Endothelial cell (in vitro differentiated cells): ENCODE data around the gene ADPRHL1. TPM values are rescaled to one million over a fixed set of nuclear protein-coding genes. Genes with fewer than 3 reads are reported as not detected.
A peak's percentile ranks its signal among the peaks of the same experiment; 100 is the strongest.

Experiments
- DNase-seq: peaks from one replicate; pipeline ENCODE4 v3.0.0; 2021; ENCODE audit warnings: low spot score
- H3K27ac Mint-ChIP-seq: one replicate; pipeline ENCODE4 v1.8.0; 2021; ENCODE audit warnings: mixed read lengths, inconsistent platforms; ENCODE audit not compliant: unreplicated experiment
- H3K27me3 Mint-ChIP-seq: one replicate; pipeline ENCODE4 v1.8.0; 2021; ENCODE audit warnings: mild to moderate bottlenecking, moderate library complexity, mixed read lengths, inconsistent platforms; ENCODE audit not compliant: unreplicated experiment
- H3K36me3 Mint-ChIP-seq: one replicate; pipeline ENCODE4 v1.8.0; 2021; ENCODE audit warnings: mild to moderate bottlenecking, low read depth, mixed read lengths, inconsistent platforms; ENCODE audit not compliant: unreplicated experiment
- H3K4me1 Mint-ChIP-seq: one replicate; pipeline ENCODE4 v1.8.0; 2021; ENCODE audit warnings: mild to moderate bottlenecking, mixed read lengths, inconsistent platforms; ENCODE audit not compliant: unreplicated experiment
- H3K4me3 Mint-ChIP-seq: one replicate; pipeline ENCODE4 v1.8.0; 2021; ENCODE audit warnings: mild to moderate bottlenecking, mixed read lengths, inconsistent platforms; ENCODE audit not compliant: unreplicated experiment
- H3K9me3 Mint-ChIP-seq: one replicate; pipeline ENCODE4 v1.8.0; 2021; ENCODE audit warnings: mixed read lengths, inconsistent platforms; ENCODE audit not compliant: unreplicated experiment
- total RNA-seq: library from RNA; stranded (reverse); fragmentation: NEBNext Ultra II Directional; extraction: Animal tissue kit (Norgen Biotek cat#: 25700); gene quantifications from one replicate; pipeline ENCODE4 v1.2.1, GENCODE V29; 2021; ENCODE audit not compliant: unreplicated experiment
- TF ChIP-seq, protein P1 (sequence below): fragments of 200-600 bp; sonication (generic); IDR thresholded peaks from one replicate; pipeline ENCODE4 v1.5.0; 2021; ENCODE audit warnings: antibody characterized with exemption; ENCODE audit not compliant: unreplicated experiment

ADPRHL1 gene
- total RNA-seq, 1 donor from 2014 or later, result 1.5 TPM

DNA sequence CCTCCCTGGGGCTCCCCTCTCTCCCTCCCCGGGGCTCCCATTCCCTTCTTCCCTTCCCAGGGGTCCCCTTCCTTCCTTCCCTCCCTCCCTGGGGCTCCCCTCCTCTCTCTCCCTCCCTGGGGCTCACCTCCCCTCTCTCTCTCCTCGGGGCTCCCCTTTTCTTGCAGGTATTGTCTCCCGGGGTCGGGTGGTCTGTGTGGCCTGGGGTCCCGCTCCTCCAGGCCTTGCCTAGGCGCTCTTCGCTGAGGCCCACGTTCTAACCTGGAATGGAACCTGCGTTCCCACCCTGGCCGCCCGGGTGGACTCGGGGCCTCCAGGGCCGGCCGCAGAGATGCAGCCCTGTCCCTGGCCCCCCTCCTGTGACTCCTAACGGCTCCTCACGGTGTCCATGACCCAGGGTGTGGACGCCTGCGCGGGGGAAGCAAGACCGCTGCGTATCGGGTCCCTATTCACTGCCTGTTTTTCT is 38.2 kb upstream of the ADPRHL1 start:
- peaks cover 20% of the 10 kb centered on the region for H3K36me3 Mint-ChIP-seq
- TF ChIP-seq, protein P1, sequence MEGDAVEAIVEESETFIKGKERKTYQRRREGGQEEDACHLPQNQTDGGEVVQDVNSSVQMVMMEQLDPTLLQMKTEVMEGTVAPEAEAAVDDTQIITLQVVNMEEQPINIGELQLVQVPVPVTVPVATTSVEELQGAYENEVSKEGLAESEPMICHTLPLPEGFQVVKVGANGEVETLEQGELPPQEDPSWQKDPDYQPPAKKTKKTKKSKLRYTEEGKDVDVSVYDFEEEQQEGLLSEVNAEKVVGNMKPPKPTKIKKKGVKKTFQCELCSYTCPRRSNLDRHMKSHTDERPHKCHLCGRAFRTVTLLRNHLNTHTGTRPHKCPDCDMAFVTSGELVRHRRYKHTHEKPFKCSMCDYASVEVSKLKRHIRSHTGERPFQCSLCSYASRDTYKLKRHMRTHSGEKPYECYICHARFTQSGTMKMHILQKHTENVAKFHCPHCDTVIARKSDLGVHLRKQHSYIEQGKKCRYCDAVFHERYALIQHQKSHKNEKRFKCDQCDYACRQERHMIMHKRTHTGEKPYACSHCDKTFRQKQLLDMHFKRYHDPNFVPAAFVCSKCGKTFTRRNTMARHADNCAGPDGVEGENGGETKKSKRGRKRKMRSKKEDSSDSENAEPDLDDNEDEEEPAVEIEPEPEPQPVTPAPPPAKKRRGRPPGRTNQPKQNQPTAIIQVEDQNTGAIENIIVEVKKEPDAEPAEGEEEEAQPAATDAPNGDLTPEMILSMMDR, result no peak
- peak; percentile 41 for DNase-seq
- peak overlapping the region; percentile 97 for H3K4me3 Mint-ChIP-seq
- H3K27ac Mint-ChIP-seq, result peak overlapping the region; percentile 93
- peaks cover 2% of the 10 kb centered on the region for H3K27me3 Mint-ChIP-seq
- peaks cover 40% of the 10 kb centered on the region for H3K4me1 Mint-ChIP-seq
- H3K9me3 Mint-ChIP-seq, result no peaks in the 10 kb centered on the region

DNA sequence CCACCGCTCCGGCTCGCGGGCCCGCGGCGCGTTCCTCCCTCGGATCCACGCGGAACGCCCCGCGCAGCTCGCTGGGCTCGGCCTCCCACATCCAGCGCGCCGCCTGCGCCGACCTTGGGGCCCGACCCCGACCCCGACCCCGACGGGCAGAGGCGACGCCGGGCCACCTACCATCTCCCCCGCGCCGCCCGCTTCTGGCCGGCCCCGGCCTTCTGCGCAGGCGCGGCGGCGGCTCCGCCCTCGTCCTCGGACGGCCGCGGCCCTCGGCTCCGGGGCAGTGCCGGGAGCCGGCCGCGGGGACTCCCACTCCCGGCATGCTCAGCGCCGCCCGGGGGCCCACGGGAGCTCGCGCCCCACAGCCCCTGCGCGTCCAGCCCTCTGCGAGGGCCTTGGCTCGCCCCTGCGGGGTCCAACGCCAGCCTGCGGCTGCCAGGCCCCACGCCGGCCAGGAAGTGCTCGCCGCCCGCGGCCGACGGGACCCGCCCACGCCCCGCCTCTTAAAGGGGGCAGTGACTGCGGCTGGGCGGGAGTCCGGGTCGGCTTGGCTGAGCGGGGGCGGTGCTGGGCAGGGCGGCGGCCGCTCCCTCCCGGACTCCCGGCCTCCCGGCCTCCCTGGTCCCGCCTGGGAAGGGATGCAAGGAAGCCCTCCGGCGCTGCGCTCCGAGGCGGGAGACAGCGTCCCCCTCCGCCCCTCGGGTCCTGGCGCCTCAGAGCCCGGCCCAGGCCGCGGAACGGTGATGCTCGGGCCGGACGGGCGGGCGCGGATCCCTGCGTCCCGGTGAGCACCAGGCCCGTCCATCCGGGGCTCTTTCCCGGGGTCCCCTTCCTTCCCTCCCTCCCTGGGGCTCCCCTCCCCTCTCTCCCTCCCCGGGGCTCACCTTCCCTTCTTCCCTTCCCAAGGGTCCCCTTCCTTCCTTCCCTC is 37.5 kb upstream of the ADPRHL1 start, which contains the start of gene DCUN1D2:
DCUN1D2 (minus strand) TSS at position 216 of the 922 bp plus-strand sequence; CDS start at position 174, 42 bp downstream.
- Mint-ChIP-seq H3K27me3 (peaks cover 2% of the 10 kb centered on the region), H3K27ac (peak within 1 kb of the TSS; percentile 62), H3K9me3 (no peaks in the 10 kb centered on the region), H3K36me3 (peaks cover 15% of the 10 kb centered on the region), H3K4me1 (peaks cover 35% of the 10 kb centered on the region), H3K4me3 (peak within 1 kb of the TSS; percentile 97)
- DNase-seq, result peak; percentile 92
- TF ChIP-seq, protein P1, result no peak

DNA sequence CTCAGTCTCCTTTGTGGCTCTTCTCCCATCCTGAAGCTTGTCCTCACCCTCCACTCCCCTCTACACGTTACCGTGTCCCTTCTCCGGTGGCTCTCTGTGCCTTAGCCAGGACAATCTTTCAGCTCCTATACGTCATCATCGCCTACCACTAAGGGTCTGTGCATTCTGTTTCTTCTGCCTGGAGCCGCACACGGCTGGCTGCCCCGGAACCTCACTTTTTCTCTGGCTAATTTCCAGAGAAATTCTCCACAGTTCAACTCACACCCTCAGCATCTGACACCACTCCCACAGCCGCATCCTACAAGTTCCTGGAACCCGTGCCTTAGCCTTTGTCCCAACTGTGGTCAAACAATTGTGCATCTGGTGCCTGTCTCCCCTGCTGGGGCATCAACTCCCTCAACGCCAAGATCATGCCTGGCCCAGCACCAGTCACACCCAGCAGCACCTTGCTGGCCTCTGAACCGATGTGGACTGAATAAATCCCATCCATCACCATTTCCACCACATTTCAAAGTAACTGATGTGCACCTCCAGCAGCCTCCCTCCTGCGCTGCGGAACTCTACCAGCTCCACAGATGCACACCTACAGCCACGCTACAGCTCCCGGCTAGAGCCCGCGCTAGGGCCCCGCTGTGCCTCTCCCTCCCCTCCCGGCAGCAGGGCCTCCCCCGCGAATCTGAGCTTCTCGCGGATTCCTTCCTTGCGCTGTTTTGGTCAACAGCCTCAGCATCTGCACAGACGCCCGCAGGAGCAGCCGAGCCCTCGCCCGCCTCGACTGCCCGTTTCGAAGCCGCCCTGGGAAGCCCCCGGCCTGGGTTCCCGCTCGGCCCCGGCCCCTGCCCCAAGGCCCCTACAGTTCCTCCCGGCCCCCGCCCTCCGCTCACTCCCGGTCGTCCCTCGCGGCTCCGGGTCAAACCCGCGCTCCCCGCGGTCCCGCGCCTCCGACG is 36.5 kb upstream of the ADPRHL1 start:
- DNase-seq, result peak; percentile 44
- peak overlapping the region; percentile 96 for H3K4me3 Mint-ChIP-seq

DNA sequence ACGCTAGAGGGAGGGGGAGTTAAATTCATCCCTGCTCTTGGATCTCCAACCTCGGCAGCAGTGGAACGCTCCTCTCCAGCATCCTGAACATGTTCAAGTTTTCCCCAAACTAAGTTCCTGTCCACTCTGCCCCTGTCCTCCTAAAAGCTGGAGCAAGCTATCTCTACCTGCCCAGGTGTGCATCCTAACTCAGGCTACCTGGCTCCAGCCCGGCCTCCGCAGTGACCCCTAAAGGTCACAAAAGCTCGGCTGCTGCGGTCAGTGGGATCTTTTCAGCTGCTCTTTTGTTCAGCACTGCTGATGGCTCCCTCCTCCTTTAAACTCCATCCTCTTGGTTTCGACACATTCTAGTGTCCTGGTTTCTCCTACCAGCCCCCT is 35.9 kb upstream of the ADPRHL1 start:
- Mint-ChIP-seq H3K4me1 (peaks cover 26% of the 10 kb centered on the region), H3K4me3 (peak overlapping the region; percentile 96), H3K27ac (no peak overlapping the region), H3K36me3 (peaks cover 9% of the 10 kb centered on the region), H3K9me3 (no peaks in the 10 kb centered on the region), H3K27me3 (peaks cover 2% of the 10 kb centered on the region)
- TF ChIP-seq, protein P1, result no peak
- DNase-seq, result no peak

More for the DNA sequence above, 36.5 kb upstream of the ADPRHL1 start:
- peaks cover 2% of the 10 kb centered on the region for H3K27me3 Mint-ChIP-seq
- peaks cover 28% of the 10 kb centered on the region for H3K4me1 Mint-ChIP-seq
- no peaks in the 10 kb centered on the region for H3K9me3 Mint-ChIP-seq
- peaks cover 9% of the 10 kb centered on the region for H3K36me3 Mint-ChIP-seq
- H3K27ac Mint-ChIP-seq, result peak overlapping the region; percentile 62
- TF ChIP-seq, protein P1, result no peak
